CD4-positive, alpha-beta T cell (primary cell): ENCODE data around the gene CCDC50. TPM values are rescaled to one million over a fixed set of nuclear protein-coding genes. Genes with fewer than 3 reads are reported as not detected.

Source experiments
- ATAC-seq: fragments of 200-7000 bp; cut with Tn5 transposase; one replicate; pipeline ENCODE4 v1.10.0; 2022; ENCODE audit warnings: mild to moderate bottlenecking; ENCODE audit not compliant: poor library complexity
- CTCF ChIA-PET: fragments of 350-600 bp; sonication (Branson Sonifier 250); formaldehyde crosslinking; loops from one replicate; lab custom pipeline; 2021; ENCODE audit warnings: antibody characterized with exemption, inconsistent platforms; lab: Charles Lee
- POLR2A ChIA-PET: fragments of 350-600 bp; sonication (Branson Sonifier 250); formaldehyde crosslinking; loops from one replicate; lab custom pipeline; 2021; ENCODE audit warnings: antibody characterized with exemption, inconsistent platforms; lab: Charles Lee
- DNase-seq, 14 experiments: peaks; one replicate each; pipeline ENCODE4 v3.0.0-alpha.2; 2013 to 2020; ENCODE audit warnings: mixed read lengths in 2 of 14
- H3K27ac ChIP-seq, 2 donors: one replicate each; pipeline versions ENCODE4 v1.5.1 to v1.7.0; 2013; ENCODE audit warnings: low read length in 2 of 2, low read depth in 1 of 2, mild to moderate bottlenecking in 1 of 2
- H3K27me3 ChIP-seq, 2 experiments: 1 replicate in 1 of 2; 2 replicates in 1 of 2; pipeline versions ENCODE4 v1.6.1 to v1.7.0; 2013; ENCODE audit warnings: low read length in 2 of 2, control low read depth in 1 of 2, mild to moderate bottlenecking in 1 of 2, moderate library complexity in 1 of 2; ENCODE audit not compliant: insufficient read depth in 2 of 2, control insufficient read depth in 1 of 2
- H3K36me3 ChIP-seq: one replicate; pipeline ENCODE4 v1.6.1; 2013; ENCODE audit warnings: low read length, control low read depth; ENCODE audit not compliant: insufficient read depth
- H3K4me1 ChIP-seq: one replicate; pipeline ENCODE4 v1.6.1; 2013; ENCODE audit warnings: low read length, control low read depth; ENCODE audit not compliant: insufficient read depth
- H3K4me3 ChIP-seq: one replicate; pipeline ENCODE4 v1.5.1; 2013; ENCODE audit warnings: mild to moderate bottlenecking, low read length, moderate library complexity
- H3K9me3 ChIP-seq, 2 experiments: 1 replicate in 1 of 2; 2 replicates in 1 of 2; pipeline versions ENCODE4 v1.6.1 to v1.7.0; 2013; ENCODE audit warnings: low read length in 2 of 2, mild to moderate bottlenecking in 2 of 2, control low read depth in 1 of 2, moderate library complexity in 1 of 2; ENCODE audit not compliant: control insufficient read depth in 1 of 2, insufficient read depth in 1 of 2
- H3K27ac Mint-ChIP-seq: one replicate; pipeline ENCODE4 v1.8.0; 2020; ENCODE audit warnings: mixed read lengths
- H3K27me3 Mint-ChIP-seq: one replicate; pipeline ENCODE4 v1.8.0; 2021; ENCODE audit warnings: mixed read lengths
- H3K36me3 Mint-ChIP-seq: one replicate; pipeline ENCODE4 v1.8.0; 2021; ENCODE audit warnings: low read depth, mixed read lengths
- H3K4me1 Mint-ChIP-seq: one replicate; pipeline ENCODE4 v1.8.0; 2021; ENCODE audit warnings: low read depth, mixed read lengths
- H3K4me3 Mint-ChIP-seq: one replicate; pipeline ENCODE4 v1.8.0; 2020; ENCODE audit warnings: mild to moderate bottlenecking, mixed read lengths
- H3K9me3 Mint-ChIP-seq: one replicate; pipeline ENCODE4 v1.8.0; 2020; ENCODE audit warnings: mixed read lengths
- intact Hi-C, 2 experiments: fragments of 100-400 bp; cut with DNase I in 1 of 2; cut with micrococcal nuclease in 1 of 2; formaldehyde crosslinking; loops; one replicate each; pipeline versions ENCODE4 v1.15.1 to v1.9.0; 2023 to 2025; cut with DNase I, micrococcal nuclease
- total RNA-seq, 174 experiments: library from RNA in 2 of 174; stranded (reverse) in 2 of 174; gene quantifications; one replicate each; pipeline ENCODE4 v1.2.3 and lab custom pipeline; 2021 to 2026
- TF ChIP-seq, protein P1 (sequence below): fragments of 200-600 bp; IDR thresholded peaks from one replicate; pipeline ENCODE4 v1.8.0; 2022; ENCODE audit warnings: antibody characterized with exemption, mild to moderate bottlenecking

The CCDC50 gene
- total RNA-seq, 2 experiments from 2014 or later, result 16.7 to 16.8 TPM

DNA sequence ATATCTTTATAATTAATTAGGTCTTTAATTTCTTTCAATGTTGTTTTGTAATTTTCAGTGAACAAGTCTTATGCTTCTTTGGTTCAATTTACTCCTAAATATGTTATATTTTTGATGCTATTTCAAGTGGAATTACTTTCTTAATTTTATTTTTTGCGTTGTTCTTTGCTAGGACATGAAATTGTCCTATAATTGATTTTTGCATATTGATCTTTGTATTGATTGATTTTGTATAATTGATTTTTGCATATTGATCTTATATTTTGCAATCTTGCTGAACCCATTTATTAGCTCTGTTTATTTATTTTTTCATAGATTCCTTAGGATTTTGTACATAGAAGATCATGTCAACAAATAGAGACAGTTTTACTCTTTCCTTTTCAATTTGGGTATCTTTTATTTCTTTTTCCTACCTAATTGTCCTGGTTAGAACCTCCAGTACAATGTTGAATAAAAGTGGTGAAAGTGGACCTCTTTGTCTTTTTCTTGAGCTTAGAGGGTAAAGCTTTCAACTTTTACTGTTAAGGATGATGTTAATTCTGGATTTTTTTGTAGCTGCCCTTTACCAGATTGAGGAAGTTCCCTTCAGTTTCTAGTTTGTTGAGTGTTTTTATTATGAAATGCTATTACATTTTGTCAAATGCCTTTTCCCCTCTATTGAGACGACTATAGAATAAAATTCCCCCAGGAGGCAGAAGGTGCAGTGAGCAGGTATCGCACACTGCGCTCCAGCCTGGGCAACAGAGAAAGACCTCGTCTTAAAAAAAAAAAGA lies 36.8 kb upstream of the CCDC50 start:
- H3K9me3 ChIP-seq, result no peaks in the 10 kb centered on the region
- H3K27ac ChIP-seq, result no peak overlapping the region
- intact Hi-C loops, result no loop called here
- H3K27me3 ChIP-seq, result no peaks in the 10 kb centered on the region
- no peak for ATAC-seq
- H3K36me3 ChIP-seq, result no peaks in the 10 kb centered on the region
- no peaks in the 10 kb centered on the region for H3K4me1 ChIP-seq
- no peak overlapping the region for H3K4me3 Mint-ChIP-seq
- no peaks in the 10 kb centered on the region for H3K9me3 Mint-ChIP-seq
- H3K27ac Mint-ChIP-seq, result no peak overlapping the region
- DNase-seq, result no peak
- no peaks in the 10 kb centered on the region for H3K27me3 Mint-ChIP-seq
- POLR2A ChIA-PET, result no interaction called here
- CTCF ChIA-PET, result no interaction called here
- no peaks in the 10 kb centered on the region for H3K36me3 Mint-ChIP-seq
- H3K4me3 ChIP-seq, result no peak overlapping the region
- H3K4me1 Mint-ChIP-seq, result peaks cover 10% of the 10 kb centered on the region
- TF ChIP-seq, protein P1, sequence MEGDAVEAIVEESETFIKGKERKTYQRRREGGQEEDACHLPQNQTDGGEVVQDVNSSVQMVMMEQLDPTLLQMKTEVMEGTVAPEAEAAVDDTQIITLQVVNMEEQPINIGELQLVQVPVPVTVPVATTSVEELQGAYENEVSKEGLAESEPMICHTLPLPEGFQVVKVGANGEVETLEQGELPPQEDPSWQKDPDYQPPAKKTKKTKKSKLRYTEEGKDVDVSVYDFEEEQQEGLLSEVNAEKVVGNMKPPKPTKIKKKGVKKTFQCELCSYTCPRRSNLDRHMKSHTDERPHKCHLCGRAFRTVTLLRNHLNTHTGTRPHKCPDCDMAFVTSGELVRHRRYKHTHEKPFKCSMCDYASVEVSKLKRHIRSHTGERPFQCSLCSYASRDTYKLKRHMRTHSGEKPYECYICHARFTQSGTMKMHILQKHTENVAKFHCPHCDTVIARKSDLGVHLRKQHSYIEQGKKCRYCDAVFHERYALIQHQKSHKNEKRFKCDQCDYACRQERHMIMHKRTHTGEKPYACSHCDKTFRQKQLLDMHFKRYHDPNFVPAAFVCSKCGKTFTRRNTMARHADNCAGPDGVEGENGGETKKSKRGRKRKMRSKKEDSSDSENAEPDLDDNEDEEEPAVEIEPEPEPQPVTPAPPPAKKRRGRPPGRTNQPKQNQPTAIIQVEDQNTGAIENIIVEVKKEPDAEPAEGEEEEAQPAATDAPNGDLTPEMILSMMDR, result no peak

DNA sequence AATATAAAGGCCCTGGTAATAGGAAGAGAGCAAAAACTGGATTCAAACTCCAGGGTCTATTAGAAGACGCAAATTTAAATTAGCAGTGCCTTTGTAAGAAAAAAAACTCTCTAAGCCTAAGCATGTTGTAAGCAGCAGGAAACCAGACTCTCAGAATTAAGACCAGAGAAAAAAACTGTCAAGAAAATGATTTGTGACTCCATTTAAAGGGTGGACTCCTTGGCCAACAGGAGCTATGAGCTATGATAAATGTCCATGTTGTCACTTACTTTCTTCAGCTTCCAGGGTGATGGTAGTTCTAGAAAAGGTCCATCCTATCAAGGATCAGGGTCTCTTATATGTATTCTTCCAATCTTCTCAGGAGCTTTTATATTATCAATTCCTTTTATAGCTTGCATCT lies 34.9 kb upstream of the CCDC50 start:
- intact Hi-C loops, result no loop called here
- H3K4me1 ChIP-seq, result no peaks in the 10 kb centered on the region
- H3K27ac ChIP-seq, result no peak overlapping the region
- H3K36me3 ChIP-seq, result no peaks in the 10 kb centered on the region
- H3K27ac Mint-ChIP-seq, result no peak overlapping the region
- ChIA-PET POLR2A (no interaction called here), CTCF (no interaction called here)
- H3K27me3 ChIP-seq, result no peaks in the 10 kb centered on the region
- ATAC-seq, result no peak
- no peaks in the 10 kb centered on the region for H3K27me3 Mint-ChIP-seq
- H3K4me3 Mint-ChIP-seq, result no peak overlapping the region
- no peaks in the 10 kb centered on the region for H3K9me3 Mint-ChIP-seq
- DNase-seq, result no peak
- no peak overlapping the region for H3K4me3 ChIP-seq
- H3K36me3 Mint-ChIP-seq, result no peaks in the 10 kb centered on the region
- peaks cover 10% of the 10 kb centered on the region for H3K4me1 Mint-ChIP-seq
- H3K9me3 ChIP-seq, result no peaks in the 10 kb centered on the region
- TF ChIP-seq, protein P1, result no peak

DNA sequence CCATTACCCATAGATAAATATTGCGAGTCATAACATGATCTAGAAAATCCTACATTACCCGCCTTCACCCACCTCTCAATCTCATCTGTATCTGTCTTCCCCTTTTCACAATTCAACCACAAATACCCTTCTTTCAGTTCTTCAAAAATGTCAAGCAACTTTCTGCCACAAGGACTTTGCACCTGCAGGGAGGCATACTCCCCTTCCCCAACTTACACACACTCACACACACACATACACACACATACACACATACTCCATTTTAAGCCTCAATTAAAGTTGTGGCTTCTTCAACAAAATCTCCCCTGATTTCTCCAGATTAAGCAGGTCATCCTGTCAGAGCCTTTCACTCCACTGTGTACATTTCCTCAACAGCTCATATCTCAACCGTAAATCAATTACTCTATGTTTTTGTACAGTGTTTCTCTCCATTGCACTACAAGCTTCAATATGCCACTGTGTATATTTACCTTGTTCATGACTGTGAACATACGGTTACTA lies 33.1 kb upstream of the CCDC50 start:
- Histone ChIP-seq H3K27me3 (no peaks in the 10 kb centered on the region), H3K4me3 (no peak overlapping the region), H3K36me3 (no peaks in the 10 kb centered on the region), H3K4me1 (no peaks in the 10 kb centered on the region), H3K27ac (no peak overlapping the region), H3K9me3 (peaks cover 0 to 4% of the 10 kb centered on the region in 2 experiments)
- ChIA-PET CTCF (no interaction called here), POLR2A (no interaction called here)
- Mint-ChIP-seq H3K9me3 (no peaks in the 10 kb centered on the region), H3K36me3 (no peaks in the 10 kb centered on the region), H3K4me1 (no peaks in the 10 kb centered on the region), H3K27me3 (no peaks in the 10 kb centered on the region), H3K4me3 (no peak overlapping the region), H3K27ac (no peak overlapping the region)
- peak in 3 of 14 experiments; percentile 4 to 12 (median 10) for DNase-seq
- TF ChIP-seq, protein P1, result no peak
- intact Hi-C loops, result no loop called here
- ATAC-seq, result no peak
